ENCODE results near the gene RGL2.
"Not testable (repeated sequence)": the region's sequence is repeated elsewhere in the genome, so short reads cannot be mapped to it uniquely, and the experiment has no call there.

The RGL2 gene
- long read RNA-seq, transcript RGL2-247 (18 exons, 3,278 nt): major isoform, 13 of 32 reads
- long read RNA-seq, partial matches to known transcripts: 5 of 32 reads
- long read RNA-seq, other reads (novel, unspliced or antisense): 14 of 32 reads

- peak within 1 kb of the TSS; percentile 95 for H3K27ac ChIP-seq (replicated peaks)
- DNase-seq (ENCODE audit: low read depth in 1 of 2, low spot score in 1 of 2): peak; percentile 87 to 89
- TF ChIP-seq POLR2AphosphoS5 (IDR thresholded peaks at IDR 0.05; ENCODE audit: low read depth) (no peak; the same call in 1 of the 2 replicates), SPI1 (IDR thresholded peaks at IDR 0.05; ENCODE audit: borderline replicate concordance, low read depth) (peak; percentile 70), GABPA (IDR thresholded peaks at IDR 0.05; ENCODE audit: low read depth) (no peak)
- H3K27me3 ChIP-seq (ENCODE audit: insufficient read depth, poor library complexity, severe bottlenecking): no peaks in the 10 kb centered on the region
- peak within 1 kb of the TSS; percentile 75 for H3K4me3 ChIP-seq (replicated peaks; ENCODE audit: insufficient read depth, low read length)
Measured at GRCh38 chr6:33298773-33299236, at the start of gene RGL2. RGL2 (minus strand) TSS chr6:33298942; CDS start chr6:33298610, 332 bp downstream.

- no peaks in the 10 kb centered on the region for H3K27me3 ChIP-seq (ENCODE audit: insufficient read depth, poor library complexity, severe bottlenecking)
- H3K4me3 ChIP-seq (replicated peaks; ENCODE audit: insufficient read depth, low read length): no peak overlapping the region
- H3K27ac ChIP-seq (replicated peaks): no peak overlapping the region
- TF ChIP-seq GABPA (IDR thresholded peaks at IDR 0.05; ENCODE audit: low read depth) (no peak), SPI1 (IDR thresholded peaks at IDR 0.05; ENCODE audit: borderline replicate concordance, low read depth) (no peak), REST (IDR thresholded peaks at IDR 0.05; ENCODE audit: insufficient replicate concordance, low read depth) (no peak), CTCF (IDR thresholded peaks at IDR 0.05; ENCODE audit: insufficient read depth, low read length) (no peak), POLR2AphosphoS5 (IDR thresholded peaks at IDR 0.05; ENCODE audit: low read depth) (no peak)
- no peak for DNase-seq (ENCODE audit: low read depth in 1 of 2, low spot score in 1 of 2)
Measured at GRCh38 chr6:33347816-33348215, 49.1 kb upstream of the RGL2 start.

- not testable (repeated sequence) for H3K27ac ChIP-seq (replicated peaks); H3K4me3 ChIP-seq (replicated peaks; ENCODE audit: insufficient read depth, low read length); H3K27me3 ChIP-seq (ENCODE audit: insufficient read depth, poor library complexity, severe bottlenecking); DNase-seq (ENCODE audit: low read depth in 1 of 2, low spot score in 1 of 2)
Measured at GRCh38 chr6:33346972-33347371, 48.2 kb upstream of the RGL2 start.

- Histone ChIP-seq H3K27ac (replicated peaks) (no peak overlapping the region), H3K4me3 (replicated peaks; ENCODE audit: insufficient read depth, low read length) (no peak overlapping the region), H3K27me3 (ENCODE audit: insufficient read depth, poor library complexity, severe bottlenecking) (no peaks in the 10 kb centered on the region)
- TF ChIP-seq SPI1 (IDR thresholded peaks at IDR 0.05; ENCODE audit: borderline replicate concordance, low read depth) (no peak), REST (IDR thresholded peaks at IDR 0.05; ENCODE audit: insufficient replicate concordance, low read depth) (no peak), CTCF (IDR thresholded peaks at IDR 0.05; ENCODE audit: insufficient read depth, low read length) (peak; percentile 19), GABPA (IDR thresholded peaks at IDR 0.05; ENCODE audit: low read depth) (no peak)
- peak; percentile 40 to 64 for DNase-seq (ENCODE audit: low read depth in 1 of 2, low spot score in 1 of 2)
Measured at GRCh38 chr6:33344701-33345697, 46.3 kb upstream of the RGL2 start.
